Body of pancreas (tissue), 4 donors: ENCODE data around the gene ZC3HAV1.

Experiments
- CTCF ChIP-seq, 7 experiments: fragments of 450-650 bp in 4 of 7; fragments of 200-600 bp in 3 of 7; sonication (generic) in 3 of 7; IDR thresholded peaks; one replicate each; pipeline ENCODE4 v1.5.1; 2016 to 2019; ENCODE audit warnings: antibody characterized with exemption in 7 of 7
- POLR2A ChIP-seq, 3 donors: fragments of 450-650 bp; IDR thresholded peaks; one replicate each; pipeline ENCODE4 v1.6.1; 2016; ENCODE audit warnings: antibody characterized with exemption in 3 of 3, mild to moderate bottlenecking in 2 of 3

- TF ChIP-seq CTCF (IDR thresholded peaks at IDR 0.05) (no peak), POLR2A (IDR thresholded peaks at IDR 0.05) (no peak)
Observed at GRCh38 chr7:139068544-139069399, 40.7 kb downstream of the ZC3HAV1 start.
